Smooth muscle cell (in vitro differentiated cells): ENCODE measurements around the gene UBQLN4. TPM values are rescaled to one million over a fixed set of nuclear protein-coding genes. Genes with fewer than 3 reads are reported as not detected.

Experiments
- DNase-seq: peaks from one replicate; lab custom pipeline; 2025; ENCODE audit not compliant: unreplicated experiment; lab: John Stamatoyannopoulos, UW
- H2AFZ ChIP-seq: fragments of 200-600 bp; sonication (generic); 2 replicates; pipeline ENCODE4 v1.6.0; 2016; ENCODE audit warnings: antibody characterized with exemption, low read depth, mild to moderate bottlenecking
- H3F3A ChIP-seq: fragments of 200-600 bp; sonication (generic); 2 replicates; pipeline ENCODE4 v1.6.0; 2017; ENCODE audit warnings: antibody characterized with exemption, low read depth
- H3K27ac ChIP-seq: fragments of 200-600 bp; sonication (generic); 2 replicates; pipeline ENCODE4 v1.5.1; 2016; ENCODE audit warnings: low read depth, mild to moderate bottlenecking
- H3K27me3 ChIP-seq: fragments of 200-600 bp; sonication (generic); 2 replicates; pipeline ENCODE4 v1.6.1; 2016; ENCODE audit warnings: low read depth, mild to moderate bottlenecking
- H3K36me3 ChIP-seq: fragments of 200-600 bp; sonication (generic); 2 replicates; pipeline ENCODE4 v1.5.1; 2016; ENCODE audit warnings: low read depth
- H3K4me1 ChIP-seq: fragments of 200-600 bp; sonication (generic); 2 replicates; pipeline ENCODE4 v1.5.1; 2016; ENCODE audit warnings: low read depth
- H3K4me2 ChIP-seq: fragments of 200-600 bp; sonication (generic); 2 replicates; pipeline ENCODE4 v1.6.0; 2016; ENCODE audit warnings: mild to moderate bottlenecking
- H3K4me3 ChIP-seq: fragments of 200-600 bp; sonication (generic); 2 replicates; pipeline ENCODE4 v1.5.1; 2016; ENCODE audit warnings: mild to moderate bottlenecking
- H3K79me2 ChIP-seq: fragments of 200-600 bp; sonication (generic); 2 replicates; pipeline ENCODE4 v1.6.0; 2016; ENCODE audit warnings: low read depth, mild to moderate bottlenecking
- H3K9ac ChIP-seq: fragments of 200-600 bp; sonication (generic); 2 replicates; pipeline ENCODE4 v1.6.0; 2016; ENCODE audit warnings: low read depth
- H3K9me3 ChIP-seq: fragments of 200-600 bp; sonication (generic); replicated peaks from 2 replicates; pipeline ENCODE4 v1.5.1; 2016; ENCODE audit warnings: low read depth
- H4K20me1 ChIP-seq: fragments of 200-600 bp; sonication (generic); 2 replicates; pipeline ENCODE4 v1.6.0; 2016; ENCODE audit warnings: low read depth
- CTCF ChIP-seq: fragments of 200-600 bp; sonication (generic); IDR thresholded peaks from 2 replicates; pipeline ENCODE4 v1.5.1; 2017; ENCODE audit warnings: borderline replicate concordance, mild to moderate bottlenecking, antibody characterized with exemption; ENCODE audit not compliant: insufficient read depth, poor library complexity, severe bottlenecking
- WGBS: methylation state at CpG from one replicate; pipeline ENCODE4 v1.1.7; 2016; ENCODE audit warnings: low lambda C conversion rate; 5-methylcytosine and 5-hydroxymethylcytosine counted together
- polyA plus RNA-seq: library from polyadenylated mRNA; unstranded; fragments of >200 nt; fragmentation: Nextera tagmentation; extraction: Ambion mirVana; gene quantifications from 2 replicates; pipeline ENCODE4 v1.2.1, GENCODE V29; 2016
- total RNA-seq: library from RNA; depleted of rRNA; stranded (reverse); fragments of >200 nt; gene quantifications from 2 replicates; pipeline ENCODE4 v1.2.3, GENCODE V29; 2014

Gene UBQLN4
- total and polyA plus RNA-seq, 2 experiments from 2014 or later: 18.1 to 19.4 TPM

DNA sequence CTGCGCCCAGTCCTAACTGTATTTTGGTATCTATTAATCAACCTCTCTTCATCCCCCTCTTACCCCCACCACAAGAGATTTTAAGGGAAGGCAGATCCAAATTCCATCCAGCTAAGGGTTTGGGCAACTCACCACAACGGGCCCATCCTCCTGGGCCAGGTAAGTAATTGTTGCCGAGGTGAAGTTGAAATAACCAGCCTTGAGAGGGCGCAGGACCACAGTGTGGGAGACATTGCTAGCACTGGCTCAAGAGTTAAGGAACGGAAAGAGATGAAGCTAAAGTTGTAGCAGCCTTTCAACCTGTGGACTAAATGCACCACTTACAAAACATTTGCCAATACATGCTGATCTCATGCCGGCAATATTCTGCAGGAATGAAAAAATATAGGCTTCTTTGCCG is 38.8 kb downstream of the UBQLN4 start:
- Histone ChIP-seq H2AFZ (no peak overlapping the region), H3F3A (peaks cover 31% of the 10 kb centered on the region), H3K9me3 (no peaks in the 10 kb centered on the region), H3K4me3 (no peak overlapping the region), H3K79me2 (peaks cover 46% of the 10 kb centered on the region), H3K27ac (no peak overlapping the region), H3K4me1 (peaks cover 6% of the 10 kb centered on the region), H4K20me1 (peaks cover 78% of the 10 kb centered on the region), H3K36me3 (peaks cover 15% of the 10 kb centered on the region), H3K9ac (no peak overlapping the region), H3K27me3 (no peaks in the 10 kb centered on the region), H3K4me2 (no peak overlapping the region)
- WGBS: 96% methylated on average over 7 of the region's 7 CpGs
- no peak for TF ChIP-seq CTCF
- no peak for DNase-seq

- peaks cover 23% of the 10 kb centered on the region for H3K36me3 ChIP-seq
- H3F3A ChIP-seq: peaks cover 23% of the 10 kb centered on the region
- H4K20me1 ChIP-seq: peaks cover 82% of the 10 kb centered on the region
- H3K4me2 ChIP-seq: no peak overlapping the region
- H3K79me2 ChIP-seq: peaks cover 20% of the 10 kb centered on the region
- TF ChIP-seq CTCF: no peak
- H3K9me3 ChIP-seq: no peaks in the 10 kb centered on the region
- no peak for DNase-seq
- no peak overlapping the region for H3K9ac ChIP-seq
- no peaks in the 10 kb centered on the region for H3K27me3 ChIP-seq
- H2AFZ ChIP-seq: no peak overlapping the region
- H3K4me3 ChIP-seq: no peak overlapping the region
- WGBS: 97% methylated on average over 4 of the region's 4 CpGs
- H3K4me1 ChIP-seq: no peaks in the 10 kb centered on the region
- no peak overlapping the region for H3K27ac ChIP-seq
Observed at GRCh38 chr1:156012051-156012817, 41.4 kb downstream of the UBQLN4 start.

- Histone ChIP-seq H3K4me3 (no peak overlapping the region), H3K9ac (no peak overlapping the region), H3K79me2 (no peaks in the 10 kb centered on the region), H3K4me2 (no peak overlapping the region), H3K4me1 (no peaks in the 10 kb centered on the region), H4K20me1 (peaks cover 61% of the 10 kb centered on the region), H2AFZ (no peak overlapping the region), H3K27me3 (no peaks in the 10 kb centered on the region), H3K36me3 (peaks cover 19% of the 10 kb centered on the region), H3K27ac (no peak overlapping the region), H3K9me3 (no peaks in the 10 kb centered on the region), H3F3A (peaks cover 30% of the 10 kb centered on the region)
- no peak for TF ChIP-seq CTCF
- DNase-seq: no peak
- WGBS: 80% methylated on average over 3 of the region's 3 CpGs
Observed at GRCh38 chr1:156009404-156009803, 44.2 kb downstream of the UBQLN4 start.
